GM23248 (cell line): ENCODE measurements around the gene PTK7. TPM values are rescaled to one million over a fixed set of nuclear protein-coding genes. Genes with fewer than 3 reads are reported as not detected.

ENCODE experiments used
- DNase-seq: peaks from one replicate; pipeline ENCODE4 v3.0.0-alpha.2; 2015
- H2AFZ ChIP-seq: fragments of 200-600 bp; sonication (generic); 2 replicates; pipeline ENCODE4 v1.6.1; 2016; ENCODE audit warnings: antibody characterized with exemption
- H3F3A ChIP-seq: fragments of 200-600 bp; sonication (generic); 2 replicates; pipeline ENCODE4 v1.6.1; 2016; ENCODE audit warnings: mild to moderate bottlenecking, antibody characterized with exemption, mixed run types; ENCODE audit not compliant: insufficient read depth
- H3K27ac ChIP-seq: fragments of 200-600 bp; sonication (generic); 2 replicates; pipeline ENCODE4 v1.5.1; 2016; ENCODE audit warnings: mild to moderate bottlenecking
- H3K27me3 ChIP-seq: fragments of 200-600 bp; sonication (generic); replicated peaks from 2 replicates; pipeline ENCODE4 v1.6.1; 2016; ENCODE audit warnings: mild to moderate bottlenecking; ENCODE audit not compliant: insufficient read depth
- H3K36me3 ChIP-seq: fragments of 200-600 bp; sonication (generic); 2 replicates; pipeline ENCODE4 v1.6.1; 2016; ENCODE audit warnings: low read depth, mild to moderate bottlenecking
- H3K4me1 ChIP-seq: fragments of 200-600 bp; sonication (generic); 2 replicates; pipeline ENCODE4 v1.6.1; 2016; ENCODE audit warnings: mild to moderate bottlenecking; ENCODE audit not compliant: insufficient read depth
- H3K4me2 ChIP-seq: fragments of 200-600 bp; sonication (generic); one replicate; pipeline ENCODE4 v1.6.1; 2016; ENCODE audit warnings: mild to moderate bottlenecking; ENCODE audit not compliant: unreplicated experiment
- H3K4me3 ChIP-seq: fragments of 200-600 bp; sonication (generic); 2 replicates; pipeline ENCODE4 v1.5.1; 2016; ENCODE audit warnings: mild to moderate bottlenecking
- H3K79me2 ChIP-seq: fragments of 200-600 bp; sonication (generic); 2 replicates; pipeline ENCODE4 v1.6.1; 2016; ENCODE audit warnings: mild to moderate bottlenecking; ENCODE audit not compliant: insufficient read depth
- H3K9ac ChIP-seq: fragments of 200-600 bp; sonication (generic); 2 replicates; pipeline ENCODE4 v1.6.1; 2016; ENCODE audit warnings: mild to moderate bottlenecking
- H3K9me2 ChIP-seq: fragments of 200-600 bp; sonication (generic); 2 replicates; pipeline ENCODE4 v1.6.1; 2016; ENCODE audit warnings: mixed run types, mild to moderate bottlenecking, moderate library complexity; ENCODE audit not compliant: insufficient read depth
- H3K9me3 ChIP-seq: fragments of 200-600 bp; sonication (generic); one replicate; pipeline ENCODE4 v1.6.1; 2017; ENCODE audit warnings: low read depth
- H4K20me1 ChIP-seq: fragments of 200-600 bp; sonication (generic); 2 replicates; pipeline ENCODE4 v1.6.0; 2016; ENCODE audit not compliant: insufficient read depth
- EZH2 ChIP-seq: fragments of 200-600 bp; sonication (generic); IDR thresholded peaks from 2 replicates; pipeline ENCODE4 v1.6.1; 2018; ENCODE audit warnings: antibody characterized with exemption, mild to moderate bottlenecking; ENCODE audit not compliant: insufficient read depth, poor library complexity, severe bottlenecking
- EZH2phosphoT487 ChIP-seq: fragments of 200-600 bp; sonication (generic); IDR thresholded peaks from 2 replicates; pipeline ENCODE4 v1.6.1; 2018; ENCODE audit warnings: antibody characterized with exemption, moderate library complexity, mild to moderate bottlenecking, low read depth; ENCODE audit not compliant: insufficient read depth
- WGBS, 2 experiments: methylation state at CpG; one replicate each; pipeline ENCODE4 v1.1.6; 2015 to 2017; ENCODE audit warnings: low lambda C conversion rate in 2 of 2, low coverage in 1 of 2; ENCODE audit errors: missing lambda C conversion rate in 2 of 2; 5-methylcytosine and 5-hydroxymethylcytosine counted together
- in situ Hi-C: fragments of 300-500 bp; cut with MboI; formaldehyde crosslinking; loops from 2 replicates; pipeline ENCODE4 v1.15.0; 2020
- polyA plus RNA-seq: library from polyadenylated mRNA; unstranded; fragments of >200 nt; fragmentation: Nextera tagmentation; extraction: Ambion mirVana; gene quantifications from 2 replicates; pipeline ENCODE4 v1.2.1, GENCODE V29; 2016
- total RNA-seq: library from RNA; depleted of rRNA; stranded (reverse); fragments of >200 nt; shearing (Covaris generic); gene quantifications from 2 replicates; pipeline ENCODE4 v1.2.3, GENCODE V29; 2014; rRNA removed

PTK7 gene
- total RNA-seq (146 and 162 TPM in 2 replicates), polyA plus RNA-seq (110 and 113 TPM in 2 replicates)

DNA sequence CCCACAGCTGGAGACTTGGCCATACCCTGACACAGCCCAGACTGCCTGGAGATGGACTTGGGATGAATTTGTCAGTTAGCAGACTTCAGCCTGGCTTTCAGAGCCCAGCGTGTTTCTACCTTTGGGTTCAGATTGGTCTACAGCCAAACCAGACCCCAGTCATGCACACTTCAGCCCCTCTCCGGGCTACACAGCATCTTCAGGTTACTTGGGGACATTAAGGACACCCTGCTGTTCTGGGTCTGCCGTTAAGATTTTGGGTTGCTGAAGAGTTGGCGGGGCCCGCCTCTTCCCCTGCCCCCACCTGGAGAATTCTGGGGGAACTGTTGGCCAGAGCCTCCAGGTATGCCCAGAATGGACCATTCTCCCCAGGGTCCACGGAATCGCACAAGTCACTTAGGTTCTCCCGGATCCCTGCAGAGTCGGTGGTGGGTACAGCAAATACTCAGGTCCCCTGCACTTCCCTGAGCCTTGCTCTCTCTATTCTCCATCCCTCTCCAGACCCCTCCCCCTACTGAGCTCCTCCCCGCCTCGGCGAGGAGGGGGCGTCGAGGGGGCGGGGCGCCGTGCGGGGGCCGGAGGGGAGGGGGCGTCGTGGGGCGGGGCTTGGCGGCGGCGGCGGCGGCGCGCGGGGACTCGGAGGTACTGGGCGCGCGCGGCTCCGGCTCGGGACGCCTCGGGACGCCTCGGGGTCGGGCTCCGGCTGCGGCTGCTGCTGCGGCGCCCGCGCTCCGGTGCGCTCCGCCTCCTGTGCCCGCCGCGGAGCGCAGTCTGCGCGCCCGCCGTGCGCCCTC is at the start of gene PTK7:
Gene PTK7, plus strand, starts transcription at position 645 of the 794 bp plus-strand sequence. CDS start 175 bp downstream, outside the sequence.
- peak within 1 kb of the TSS; percentile 77 for H2AFZ ChIP-seq
- WGBS, 2 experiments: 3 to 6% methylated on average over 21 to 59 of the region's 60 CpGs
- in situ Hi-C loops: no loop called here
- H3K27ac ChIP-seq: peak within 1 kb of the TSS; percentile 85
- peak within 1 kb of the TSS; percentile 93 for H3K9ac ChIP-seq
- TF ChIP-seq EZH2: no peak
- no peak for TF ChIP-seq EZH2phosphoT487
- peaks cover 30% of the 10 kb centered on the region for H3K4me1 ChIP-seq
- peaks cover 4% of the 10 kb centered on the region; the same call in 1 of the 2 replicates for H3F3A ChIP-seq
- H3K9me3 ChIP-seq: no peaks in the 10 kb centered on the region
- H3K27me3 ChIP-seq: no peaks in the 10 kb centered on the region
- peaks cover 46% of the 10 kb centered on the region for H3K79me2 ChIP-seq
- peak within 1 kb of the TSS; percentile 94 for H3K4me3 ChIP-seq
- DNase-seq: peak; percentile 77
- H3K4me2 ChIP-seq: peak within 1 kb of the TSS; percentile 89
- H3K36me3 ChIP-seq: no peaks in the 10 kb centered on the region
- H3K9me2 ChIP-seq: no peaks in the 10 kb centered on the region
- no peaks in the 10 kb centered on the region for H4K20me1 ChIP-seq

DNA sequence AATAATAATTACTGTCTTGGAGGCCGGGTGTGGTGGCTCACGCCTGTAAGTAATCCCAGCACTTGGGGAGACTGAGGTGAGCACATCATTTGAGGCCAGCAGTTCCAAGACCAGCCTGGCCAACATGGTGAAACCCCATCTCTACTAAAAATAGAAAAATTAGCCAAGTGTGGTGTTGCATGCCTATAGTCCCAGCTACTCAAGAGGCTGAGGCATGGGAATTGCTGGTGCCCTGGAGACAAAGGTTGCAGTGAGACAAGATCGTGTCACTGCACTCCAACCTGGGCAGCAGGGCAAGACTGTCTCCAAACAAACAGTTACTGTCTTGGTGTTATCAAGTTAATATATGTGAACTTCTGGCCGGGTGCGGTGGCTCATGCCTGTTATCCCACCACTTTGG is 49.7 kb upstream of the PTK7 start:
- no peaks in the 10 kb centered on the region; the same call in 1 of the 2 replicates for H3K4me1 ChIP-seq
- no peaks in the 10 kb centered on the region for H3K27me3 ChIP-seq
- no peaks in the 10 kb centered on the region for H3K9me2 ChIP-seq
- H3K27ac ChIP-seq: no peak overlapping the region
- in situ Hi-C loops: no loop called here
- peaks cover 35% of the 10 kb centered on the region for H3K79me2 ChIP-seq
- DNase-seq: no peak
- H3F3A ChIP-seq: peaks cover 34% of the 10 kb centered on the region
- no peaks in the 10 kb centered on the region for H4K20me1 ChIP-seq
- H3K36me3 ChIP-seq: peaks cover 52% of the 10 kb centered on the region
- H2AFZ ChIP-seq: no peak overlapping the region
- H3K9me3 ChIP-seq: no peaks in the 10 kb centered on the region
- TF ChIP-seq EZH2phosphoT487 (no peak), EZH2 (no peak)
- 78 to 79% methylated on average over 5 of the region's 5 CpGs for WGBS, 2 experiments
- H3K9ac ChIP-seq: no peak overlapping the region
- H3K4me2 ChIP-seq: no peak overlapping the region
- no peak overlapping the region for H3K4me3 ChIP-seq

DNA sequence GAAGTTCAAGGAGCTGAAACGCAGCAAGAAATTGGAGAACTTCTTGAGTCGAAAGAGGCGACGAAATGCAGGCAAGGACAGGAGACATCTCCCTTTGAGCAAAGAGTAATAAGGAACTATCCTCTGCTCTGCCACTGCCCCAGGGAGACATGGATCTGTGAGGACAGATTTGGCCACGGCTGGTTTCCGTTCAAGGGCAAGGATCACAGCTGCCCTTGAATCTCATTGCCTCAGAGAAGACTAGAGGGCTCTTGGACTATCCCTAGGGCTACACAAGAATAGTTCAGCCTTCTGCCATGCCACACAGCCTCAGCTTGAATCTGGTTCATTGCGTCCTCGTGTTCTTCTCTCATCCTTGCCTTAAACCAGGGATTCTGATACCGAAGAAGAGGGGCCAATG is 47.0 kb upstream of the PTK7 start:
- H4K20me1 ChIP-seq: no peaks in the 10 kb centered on the region
- in situ Hi-C loops: no loop called here
- no peaks in the 10 kb centered on the region for H3K9me2 ChIP-seq
- DNase-seq: no peak
- H3K4me2 ChIP-seq: no peak overlapping the region
- TF ChIP-seq EZH2phosphoT487: no peak
- TF ChIP-seq EZH2: no peak
- peaks cover 57% of the 10 kb centered on the region for H3F3A ChIP-seq
- H3K4me1 ChIP-seq: no peaks in the 10 kb centered on the region
- H3K27ac ChIP-seq: no peak overlapping the region
- H2AFZ ChIP-seq: no peak overlapping the region
- peaks cover 52% of the 10 kb centered on the region for H3K36me3 ChIP-seq
- peaks cover 10% of the 10 kb centered on the region for H3K79me2 ChIP-seq
- 97% methylated on average over 9 of the region's 9 CpGs for WGBS, 2 experiments
- H3K4me3 ChIP-seq: no peak overlapping the region
- no peak overlapping the region for H3K9ac ChIP-seq
- H3K27me3 ChIP-seq: no peaks in the 10 kb centered on the region
- H3K9me3 ChIP-seq: no peaks in the 10 kb centered on the region

DNA sequence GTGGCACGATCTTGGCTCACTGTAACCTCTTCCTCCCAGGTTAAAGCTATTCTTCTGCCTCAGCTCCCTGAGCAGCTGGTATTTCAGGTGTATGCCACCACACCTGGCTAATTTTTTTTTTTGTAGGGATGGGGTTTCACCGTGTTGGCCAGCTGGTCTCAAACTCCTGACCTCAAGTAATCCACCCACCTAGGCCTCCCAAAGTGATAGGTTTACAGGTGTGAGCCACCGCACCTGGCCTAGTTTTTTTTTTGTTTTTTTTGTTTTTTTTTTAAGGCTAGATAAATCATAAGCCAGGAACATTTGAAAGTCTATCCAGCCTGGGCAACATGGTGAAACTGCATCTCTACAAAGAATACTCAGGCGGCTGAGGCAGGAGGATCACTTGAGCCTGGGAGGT is 43.8 kb upstream of the PTK7 start:
- in situ Hi-C loops: no loop called here
- H3K4me3 ChIP-seq: no peak overlapping the region
- H3K9ac ChIP-seq: no peak overlapping the region
- no peaks in the 10 kb centered on the region for H4K20me1 ChIP-seq
- H3F3A ChIP-seq: peaks cover 40% of the 10 kb centered on the region; the same call in 1 of the 2 replicates
- 83 to 90% methylated on average over 4 of the region's 4 CpGs for WGBS, 2 experiments
- no peak overlapping the region for H2AFZ ChIP-seq
- H3K4me2 ChIP-seq: no peak overlapping the region
- no peaks in the 10 kb centered on the region for H3K9me2 ChIP-seq
- H3K27me3 ChIP-seq: no peaks in the 10 kb centered on the region
- no peaks in the 10 kb centered on the region for H3K4me1 ChIP-seq
- DNase-seq: no peak
- no peak overlapping the region for H3K27ac ChIP-seq
- peaks cover 29% of the 10 kb centered on the region; the same call in 1 of the 2 replicates for H3K36me3 ChIP-seq
- no peak for TF ChIP-seq EZH2phosphoT487
- TF ChIP-seq EZH2: no peak
- no peaks in the 10 kb centered on the region for H3K9me3 ChIP-seq
- no peaks in the 10 kb centered on the region for H3K79me2 ChIP-seq
